Activated T-cell treated with anti-CD3 and anti-CD28 coated beads, Interleukin-2, amount 50 U/mL, for 72 hours (primary cell): Measurements from ENCODE around the gene PROM2. TPM values are rescaled to one million over a fixed set of nuclear protein-coding genes. Genes with fewer than 3 reads are reported as not detected.

Experiments used
- total RNA-seq, 2 donors: library from RNA; stranded (reverse); gene quantifications; one replicate each; pipeline ENCODE4 v1.2.3, GENCODE V29; 2022

The PROM2 gene
- total RNA-seq, 2 donors from 2014 or later: 0.38 to 0.39 TPM

Other genes starting within 250 kb of the PROM2 start
- gene MAL, start 248.7 kb upstream of the PROM2 start, total RNA-seq: 10 to 100 TPM; 92.6 to 93.8 TPM
- 10 to 100 TPM; 65.4 to 82.0 TPM for gene MRPS5, start 152.6 kb upstream of the PROM2 start, total RNA-seq
- gene ZNF514, start 114.6 kb upstream of the PROM2 start, total RNA-seq: 10 to 100 TPM; 12.3 to 15.3 TPM
- 1 to 10 TPM; 3.0 to 4.7 TPM for gene ZNF2, start 108.6 kb upstream of the PROM2 start, total RNA-seq
- 1 to 10 TPM; 4.1 to 7.2 TPM for gene ZNF892, start 66.9 kb upstream of the PROM2 start, total RNA-seq
- not detected for gene KCNIP3, start 22.9 kb downstream of the PROM2 start, total RNA-seq
- 10 to 100 TPM; 35.7 to 40.6 TPM for gene FAHD2A, start 128.3 kb downstream of the PROM2 start, total RNA-seq
- not detected for gene TRIM43B, start 210.3 kb downstream of the PROM2 start, total RNA-seq